ENCODE results near the gene PARVA. TPM values are rescaled to one million over a fixed set of nuclear protein-coding genes. Genes with fewer than 3 reads are reported as not detected.
"Not testable (repeated sequence)": the region's sequence is repeated elsewhere in the genome, so short reads cannot be mapped to it uniquely, and the experiment has no call there.

PARVA gene
- total RNA-seq, 4 donors from 2014 or later: 64.0 to 164 (median 93.5) TPM

- DNase-seq (ENCODE audit: low spot score): no peak
- no peak for TF ChIP-seq CTCF (IDR thresholded peaks at IDR 0.05)
- ATAC-seq (ENCODE audit: low FRiP score): no peak
These were observed 23.8 kb upstream of the PARVA start for GRCh38 chr11:12353534-12353933.

GRCh38 chr11:12354750-12355545 is 22.4 kb upstream of the PARVA start:
- TF ChIP-seq CTCF (IDR thresholded peaks at IDR 0.05): no peak
- ATAC-seq (ENCODE audit: low FRiP score) (no peak), DNase-seq (ENCODE audit: low spot score) (no peak)

- no peak for TF ChIP-seq CTCF (IDR thresholded peaks at IDR 0.05)
- no peak for DNase-seq (ENCODE audit: low spot score)
- no peak for ATAC-seq (ENCODE audit: low FRiP score)
These were observed 20.3 kb upstream of the PARVA start for GRCh38 chr11:12356944-12357655.

GRCh38 chr11:12357697-12358096 is 19.7 kb upstream of the PARVA start:
- not testable (repeated sequence) for DNase-seq (ENCODE audit: low spot score); ATAC-seq (ENCODE audit: low FRiP score)

- ATAC-seq (ENCODE audit: low FRiP score) (no peak), DNase-seq (ENCODE audit: low spot score) (no peak)
- TF ChIP-seq CTCF (IDR thresholded peaks at IDR 0.05): no peak
These were observed 18.8 kb upstream of the PARVA start for GRCh38 chr11:12358302-12359188.

- no peak for ATAC-seq (ENCODE audit: low FRiP score)
- no peak for TF ChIP-seq CTCF (IDR thresholded peaks at IDR 0.05)
- DNase-seq (ENCODE audit: low spot score): no peak
These were observed 17.6 kb upstream of the PARVA start for GRCh38 chr11:12359761-12360160.

GRCh38 chr11:12361682-12362081 is 15.7 kb upstream of the PARVA start:
- no peak for ATAC-seq (ENCODE audit: low FRiP score)
- TF ChIP-seq CTCF (IDR thresholded peaks at IDR 0.05): no peak

More at GRCh38 chr11:12361682-12362081, 15.7 kb upstream of the PARVA start:
- DNase-seq (ENCODE audit: low spot score): no peak

Data from omental fat pad (tissue), 4 donors.